ENCODE results near the gene PLEKHA7. TPM values are rescaled to one million over a fixed set of nuclear protein-coding genes. Genes with fewer than 3 reads are reported as not detected.

PLEKHA7 gene
- total RNA-seq, 2 donors from 2014 or later: 17.5 to 21.9 TPM

DNA sequence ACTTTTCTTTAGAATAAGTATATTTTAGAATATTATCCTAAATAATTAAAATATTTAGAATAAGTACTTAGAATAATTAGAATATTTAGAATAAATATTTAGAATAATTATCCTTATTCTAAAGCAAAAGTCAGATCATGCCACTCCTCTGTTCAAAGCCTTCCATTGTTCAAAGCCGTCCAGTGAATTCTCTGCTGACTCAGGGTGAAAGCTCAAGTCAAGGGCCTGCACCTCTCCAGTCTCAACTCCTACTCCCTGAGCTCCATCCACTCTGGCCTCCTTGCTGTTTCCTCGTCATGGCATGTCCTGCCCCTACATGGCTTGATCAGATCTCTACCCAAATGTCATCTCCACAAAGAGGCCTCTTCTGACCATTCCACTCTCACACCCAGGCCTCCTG, 30.0 kb downstream of the PLEKHA7 start:
- H3K4me3 ChIP-seq (ENCODE audit: low read length): no peak overlapping the region
- Mint-ChIP-seq H3K9me3 (no peaks in the 10 kb centered on the region), H3K27me3 (ENCODE audit: insufficient read depth) (peaks cover 9% of the 10 kb centered on the region), H3K4me1 (peaks cover 34% of the 10 kb centered on the region), H3K27ac (no peak overlapping the region), H3K36me3 (ENCODE audit: low read depth) (no peaks in the 10 kb centered on the region), H3K4me3 (no peak overlapping the region)
- no peak for DNase-seq
- no peak overlapping the region for H3K9ac ChIP-seq (ENCODE audit: extremely low read depth, low read length, poor library complexity, severe bottlenecking)
- H3K4me1 ChIP-seq (ENCODE audit: control insufficient read depth, insufficient read depth, low read length): peaks cover 22% of the 10 kb centered on the region
- H3K27me3 ChIP-seq (ENCODE audit: control insufficient read depth, insufficient read depth, low read length, poor library complexity, severe bottlenecking): peaks cover 6% of the 10 kb centered on the region
- no peaks in the 10 kb centered on the region for H3K9me3 ChIP-seq (ENCODE audit: control insufficient read depth, low read length)
- WGBS, 2 experiments (ENCODE audit: insufficient coverage in 1 of 2, insufficient read length in 1 of 2): 86 to 91% methylated on average over 2 of the region's 2 CpGs
- no peak for TF ChIP-seq CTCF (conservative IDR thresholded peaks at IDR 0.05)
- no peaks in the 10 kb centered on the region for H3K36me3 ChIP-seq (ENCODE audit: control insufficient read depth, insufficient read depth, low read length)
- H3K27ac ChIP-seq (ENCODE audit: low read depth, low read length): no peak overlapping the region

DNA sequence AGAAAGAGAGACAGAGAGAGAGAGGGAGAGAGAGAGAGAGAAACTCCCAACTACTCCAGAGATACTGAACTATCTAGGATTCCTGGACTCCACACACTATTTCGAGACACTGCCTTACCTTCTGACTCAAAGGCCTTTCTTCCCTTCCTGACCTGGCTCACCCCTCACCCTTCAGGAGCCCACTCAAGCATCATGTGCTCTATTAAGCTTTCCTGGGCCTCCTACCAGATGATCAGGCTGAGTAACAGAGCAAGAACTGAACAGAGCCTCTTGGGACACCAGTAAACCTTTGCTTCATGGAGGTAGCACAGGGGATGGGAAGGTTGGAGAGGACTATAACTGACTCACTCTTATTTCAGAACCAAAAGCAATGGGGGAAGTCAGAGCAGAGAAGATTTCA, 31.4 kb downstream of the PLEKHA7 start:
- no peak for DNase-seq
- Histone ChIP-seq H3K4me1 (ENCODE audit: control insufficient read depth, insufficient read depth, low read length) (peaks cover 20% of the 10 kb centered on the region), H3K9me3 (ENCODE audit: control insufficient read depth, low read length) (no peaks in the 10 kb centered on the region), H3K4me3 (ENCODE audit: low read length) (no peak overlapping the region), H3K9ac (ENCODE audit: extremely low read depth, low read length, poor library complexity, severe bottlenecking) (no peak overlapping the region), H3K36me3 (ENCODE audit: control insufficient read depth, insufficient read depth, low read length) (no peaks in the 10 kb centered on the region), H3K27me3 (ENCODE audit: control insufficient read depth, insufficient read depth, low read length, poor library complexity, severe bottlenecking) (no peaks in the 10 kb centered on the region), H3K27ac (ENCODE audit: low read depth, low read length) (peak overlapping the region; percentile 99)
- Mint-ChIP-seq H3K4me3 (no peak overlapping the region), H3K36me3 (ENCODE audit: low read depth) (no peaks in the 10 kb centered on the region), H3K9me3 (no peaks in the 10 kb centered on the region), H3K27ac (no peak overlapping the region), H3K4me1 (peaks cover 34% of the 10 kb centered on the region), H3K27me3 (ENCODE audit: insufficient read depth) (peaks cover 7% of the 10 kb centered on the region)
- 100% methylated on average over 1 of the region's 1 CpG; no CpG with 5 or more reads in 1 of the 2 experiments for WGBS, 2 experiments (ENCODE audit: insufficient coverage in 1 of 2, insufficient read length in 1 of 2)
- no peak for TF ChIP-seq CTCF (conservative IDR thresholded peaks at IDR 0.05)

- peaks cover 17% of the 10 kb centered on the region for H3K4me1 ChIP-seq (ENCODE audit: control insufficient read depth, insufficient read depth, low read length)
- H3K4me1 Mint-ChIP-seq: peaks cover 30% of the 10 kb centered on the region
- H3K27ac Mint-ChIP-seq: no peak overlapping the region
These were observed 31.9 kb downstream of the PLEKHA7 start for GRCh38 chr11:16982256-16982671.

More at GRCh38 chr11:16982256-16982671, 31.9 kb downstream of the PLEKHA7 start:
- H3K9me3 Mint-ChIP-seq: no peaks in the 10 kb centered on the region
- no peak for DNase-seq
- Histone ChIP-seq H3K27me3 (ENCODE audit: control insufficient read depth, insufficient read depth, low read length, poor library complexity, severe bottlenecking) (no peaks in the 10 kb centered on the region), H3K36me3 (ENCODE audit: control insufficient read depth, insufficient read depth, low read length) (no peaks in the 10 kb centered on the region), H3K9ac (ENCODE audit: extremely low read depth, low read length, poor library complexity, severe bottlenecking) (peak overlapping the region; percentile 1), H3K27ac (ENCODE audit: low read depth, low read length) (peak overlapping the region; percentile 99), H3K4me3 (ENCODE audit: low read length) (no peak overlapping the region), H3K9me3 (ENCODE audit: control insufficient read depth, low read length) (no peaks in the 10 kb centered on the region)
- peaks cover 7% of the 10 kb centered on the region for H3K27me3 Mint-ChIP-seq (ENCODE audit: insufficient read depth)
- TF ChIP-seq CTCF (conservative IDR thresholded peaks at IDR 0.05): no peak
- H3K36me3 Mint-ChIP-seq (ENCODE audit: low read depth): no peaks in the 10 kb centered on the region
- 73 to 94% methylated on average over 4 to 5 of the region's 5 CpGs for WGBS, 2 experiments (ENCODE audit: insufficient coverage in 1 of 2, insufficient read length in 1 of 2)
- H3K4me3 Mint-ChIP-seq: no peak overlapping the region
